Epithelial cell of esophagus (primary cell): ENCODE results near the gene RBP4.

ENCODE experiments used
- DNase-seq: peaks from one replicate; pipeline ENCODE4 v3.0.0; 2010; ENCODE audit warnings: low read depth
- H3K4me3 ChIP-seq: 2 replicates; pipeline ENCODE4 v1.5.1; 2011; ENCODE audit warnings: mild to moderate bottlenecking, low read length, control low read depth
- CTCF ChIP-seq: IDR thresholded peaks from 2 replicates; pipeline ENCODE4 v1.5.1; 2011; ENCODE audit warnings: low read depth, mild to moderate bottlenecking, low read length, control low read depth, inconsistent platforms; ENCODE audit not compliant: insufficient read depth; ENCODE audit errors: missing control alignments

Gene RBP4

GRCh38 chr10:93597075-93597599 is 3.9 kb downstream of the RBP4 start:
- DNase-seq: no peak
- no peak overlapping the region for H3K4me3 ChIP-seq
- TF ChIP-seq CTCF: no peak

- no peak for TF ChIP-seq CTCF
- H3K4me3 ChIP-seq: no peak overlapping the region
- DNase-seq: no peak
Observed at GRCh38 chr10:93596539-93596938, 4.5 kb downstream of the RBP4 start.

GRCh38 chr10:93595378-93596161 is 5.5 kb downstream of the RBP4 start:
- no peak overlapping the region for H3K4me3 ChIP-seq
- DNase-seq: no peak
- TF ChIP-seq CTCF: no peak

GRCh38 chr10:93594518-93594917 is 6.5 kb downstream of the RBP4 start:
- TF ChIP-seq CTCF: no peak
- H3K4me3 ChIP-seq: no peak overlapping the region
- no peak for DNase-seq

- no peak for TF ChIP-seq CTCF
- no peak for DNase-seq
- H3K4me3 ChIP-seq: no peak overlapping the region
Observed at GRCh38 chr10:93593749-93594148, 7.3 kb downstream of the RBP4 start.

GRCh38 chr10:93593254-93593653 is 7.8 kb downstream of the RBP4 start:
- DNase-seq: no peak
- TF ChIP-seq CTCF: no peak
- H3K4me3 ChIP-seq: no peak overlapping the region

- H3K4me3 ChIP-seq: no peak overlapping the region
- no peak for TF ChIP-seq CTCF
- no peak for DNase-seq
Observed at GRCh38 chr10:93591065-93591808, 9.8 kb downstream of the RBP4 start.
